K562 (cell line): ENCODE measurements around the gene MAPKAPK3. TPM values are rescaled to one million over a fixed set of nuclear protein-coding genes. Genes with fewer than 3 reads are reported as not detected.

Experiments used
- ATAC-seq: fragments of 200-7000 bp; cut with Tn5 transposase; 3 replicates; pipeline ENCODE4 v1.9.1; 2020; ENCODE audit warnings: moderate library complexity
- BruUV-seq: library from RNA; stranded (reverse); fragments of 400-500 nt; replicated peaks from 2 replicates; lab custom pipeline; 2021; lab: Mats Ljungman, UMichigan
- CTCF ChIA-PET: fragments of 300-600 bp; formaldehyde crosslinking; extraction: SDS; loops from one replicate; lab custom pipeline; 2021; ENCODE audit warnings: low intra/inter-chr PET ratio; lab: Yijun Ruan, JAX
- POLR2A ChIA-PET: fragments of 300-600, 350-650 bp; sonication (Branson Sonifier 250); formaldehyde crosslinking; extraction: SDS; loops from one replicate; lab custom pipeline; 2021; ENCODE audit warnings: antibody characterized with exemption, inconsistent platforms; lab: Yijun Ruan, JAX
- DNase-seq, 4 experiments: peaks; one replicate each; pipeline versions ENCODE4 v3.0.0 to v3.0.0-alpha.2; 2011 to 2018; ENCODE audit warnings: low spot score in 3 of 4, mixed read lengths in 3 of 4; ENCODE audit errors: extremely low read depth in 1 of 4
- FAIRE-seq: peaks from 2 replicates; lab custom pipeline; 2011; peaks lifted over from hg19 to GRCh38; lab: Jason Lieb, UNC
- H2AFZ ChIP-seq: 2 replicates; pipeline ENCODE4 v1.6.0; 2011; ENCODE audit warnings: low read depth, low read length, control low read depth, inconsistent platforms
- H3K27ac ChIP-seq: fragments of 200-600 bp; 3 replicates; pipeline ENCODE4 v1.8.0; 2011; ENCODE audit warnings: low read depth, mild to moderate bottlenecking, control low read depth, inconsistent platforms, low read length, moderate library complexity, mixed read lengths; ENCODE audit errors: extremely low read depth
- H3K27me3 ChIP-seq, 2 experiments: fragments of 300-600 bp in 1 of 2; 2 replicates in 1 of 2; 3 replicates in 1 of 2; pipeline versions ENCODE4 v1.6.0 to v1.8.0; 2011; ENCODE audit warnings: inconsistent platforms in 2 of 2, low read length in 2 of 2, mild to moderate bottlenecking in 1 of 2, mixed read lengths in 1 of 2, moderate library complexity in 1 of 2; ENCODE audit not compliant: control insufficient read depth in 2 of 2, insufficient read depth in 2 of 2
- H3K36me3 ChIP-seq: fragments of 300-600 bp; 3 replicates; pipeline ENCODE4 v1.8.0; 2011; ENCODE audit warnings: mild to moderate bottlenecking, low read length, inconsistent platforms; ENCODE audit not compliant: control insufficient read depth, insufficient read depth
- H3K4me1 ChIP-seq, 2 experiments: fragments of 200-600 bp in 1 of 2; replicated peaks in 1 of 2; 2 replicates in 1 of 2; 3 replicates in 1 of 2; pipeline versions ENCODE4 v1.5.1 to v1.8.0; 2011; ENCODE audit warnings: inconsistent platforms in 2 of 2, low read length in 2 of 2, mild to moderate bottlenecking in 1 of 2, mixed read lengths in 1 of 2, moderate library complexity in 1 of 2; ENCODE audit not compliant: control insufficient read depth in 2 of 2, insufficient read depth in 2 of 2
- H3K4me2 ChIP-seq: 2 replicates; pipeline ENCODE4 v1.6.1; 2011; ENCODE audit warnings: low read length, control low read depth, inconsistent platforms, mixed read lengths; ENCODE audit not compliant: insufficient read depth
- H3K4me3 ChIP-seq: fragments of 200-600 bp; sonication (generic), shearing (Covaris generic); 2 replicates; pipeline ENCODE4 v1.5.1; 2016; ENCODE audit warnings: control low read depth, inconsistent platforms
- H3K79me2 ChIP-seq: fragments of 200-600 bp; 3 replicates; pipeline ENCODE4 v1.8.0; 2011; ENCODE audit warnings: low read length, inconsistent platforms; ENCODE audit not compliant: control insufficient read depth, insufficient read depth
- H3K9ac ChIP-seq, 2 experiments: 2 replicates each; pipeline versions ENCODE4 v1.6.0 to v1.6.1; 2011; ENCODE audit warnings: low read depth in 2 of 2, low read length in 2 of 2, control low read depth in 1 of 2, inconsistent platforms in 1 of 2, mild to moderate bottlenecking in 1 of 2, mixed read lengths in 1 of 2; ENCODE audit not compliant: insufficient read depth in 1 of 2
- H3K9me1 ChIP-seq: one replicate; pipeline ENCODE4 v1.6.0; 2011; ENCODE audit warnings: inconsistent platforms, mild to moderate bottlenecking, low read length, moderate library complexity; ENCODE audit not compliant: control insufficient read depth, insufficient read depth
- H3K9me3 ChIP-seq: replicated peaks from 2 replicates; pipeline ENCODE4 v1.5.1; 2011; ENCODE audit warnings: low read depth, low read length, inconsistent platforms; ENCODE audit not compliant: control insufficient read depth, insufficient read depth
- H4K20me1 ChIP-seq: replicated peaks from 2 replicates; pipeline ENCODE4 v1.6.1; 2011; ENCODE audit warnings: low read length, inconsistent platforms, mixed read lengths; ENCODE audit not compliant: control insufficient read depth, insufficient read depth
- POLR2G ChIP-seq: fragments of 200-400 bp; formaldehyde crosslinking; IDR thresholded peaks from 2 replicates; pipeline ENCODE4 v1.6.1; 2017; ENCODE audit warnings: low read depth, mild to moderate bottlenecking, antibody characterized with exemption, low read length, moderate library complexity
- ZNF197 ChIP-seq: fragments of 200-800 bp; sonication (Bioruptor generic); IDR thresholded peaks from 2 replicates; pipeline ENCODE4 v1.6.1; 2016; ENCODE audit warnings: low read depth, missing genetic modification characterization, missing compliant biosample characterization
- ZNF592 ChIP-seq: fragments of 450-650 bp; IDR thresholded peaks from 2 replicates; pipeline ENCODE4 v1.6.1; 2017; ENCODE audit warnings: antibody characterized with exemption, mild to moderate bottlenecking
- WGBS: fragments of 100-300 bp; shearing (Covaris generic); methylation state at CpG from one replicate; pipeline ENCODE4 v1.1.6; 2016; ENCODE audit warnings: low coverage, mixed read lengths; ENCODE audit not compliant: insufficient coverage; ENCODE audit errors: missing lambda C conversion rate; 5-methylcytosine and 5-hydroxymethylcytosine counted together
- in situ Hi-C: fragments of 300-500 bp; cut with MboI; formaldehyde crosslinking; loops from 4 replicates; pipeline ENCODE4 v1.15.0; 2018; ENCODE audit warnings: inconsistent platforms, mixed read lengths
- intact Hi-C: fragments of 100-400 bp; cut with micrococcal nuclease; formaldehyde crosslinking; loops from 2 replicates; pipeline ENCODE4 v1.14.2; 2022
- polyA plus RNA-seq, 8 experiments: library from polyadenylated mRNA; depleted of rRNA in 4 of 8; stranded (reverse) in 5 of 8; unstranded in 3 of 8; fragments of >200 nt; fragmentation: Nextera tagmentation in 2 of 8; fragmentation: Illumina TruSeq in 1 of 8; extraction: Ambion mirVana in 2 of 8; extraction: Trizol in 1 of 8; gene quantifications; 2 replicates each; pipeline versions ENCODE4 v1.2.1 to v1.2.3, GENCODE V29; 2011 to 2014; ENCODE audit warnings: inconsistent platforms in 1 of 8, missing spikeins in 1 of 8
- total RNA-seq, 7 experiments: library from RNA; depleted of rRNA in 6 of 7; stranded (reverse); fragments of >200 nt in 6 of 7; fragmentation: Illumina TruSeq in 2 of 7; extraction: Trizol in 2 of 7; gene quantifications; 2 replicates each; pipeline versions ENCODE4 v1.2.1 to v1.2.3, GENCODE V29; 2011 to 2021; ENCODE audit warnings: low replicate concordance in 1 of 7

The MAPKAPK3 gene
- total and polyA plus RNA-seq, 9 of the 15 experiments (the other 6 are each of a cell fraction or from before 2014, with no cell fraction given): 8.0 to 56.4 (median 41.2) TPM

DNA sequence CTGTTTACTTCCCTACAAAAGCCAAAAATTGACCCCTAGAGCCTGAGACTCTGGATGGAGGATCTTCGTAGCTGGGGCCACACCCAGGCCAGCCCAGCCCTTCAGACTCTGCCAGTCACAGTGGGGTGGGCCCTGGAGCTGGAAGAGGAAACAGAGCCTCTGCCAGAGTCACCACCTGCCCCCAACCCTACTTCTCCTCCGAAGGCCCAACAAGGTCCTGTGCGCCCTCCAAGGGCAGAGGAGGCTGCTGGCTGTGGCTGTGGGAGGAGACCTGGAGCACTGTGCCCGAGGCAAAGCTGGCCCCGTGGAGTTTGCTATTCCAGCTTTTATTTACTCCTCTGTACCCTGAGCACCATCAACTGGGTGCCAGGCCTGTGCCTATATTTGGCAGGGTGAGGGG lies 24.4 kb upstream of the MAPKAPK3 start:
- BruUV-seq: no TSS peak
- ChIA-PET POLR2A (interaction anchor here (1.0 to 5.3 kb wide), 4 partner anchors 9 to 20 kb away, joined by 3 to 44 read pairs (median 6); no protein-coding TSS in a partner anchor), CTCF (no interaction called here)
- Histone ChIP-seq H3K9me1 (no peaks in the 10 kb centered on the region), H3K79me2 (no peaks in the 10 kb centered on the region), H3K27me3 (no peaks in the 10 kb centered on the region), H3K9me3 (no peaks in the 10 kb centered on the region), H2AFZ (peak overlapping the region; percentile 39), H3K9ac (peak overlapping the region; percentile 38 to 84; a peak in 3 of 4 replicates), H3K4me3 (no peak overlapping the region), H3K4me2 (no peak overlapping the region), H3K27ac (peak overlapping the region; percentile 64; the same call in 2 of the 3 replicates), H3K4me1 (peaks cover 44 to 48% of the 10 kb centered on the region in 2 experiments), H4K20me1 (no peaks in the 10 kb centered on the region), H3K36me3 (no peaks in the 10 kb centered on the region)
- intact Hi-C loops (no loop called here), in situ Hi-C loops (no loop called here)
- TF ChIP-seq ZNF197 (CRISPR knock-in tag): no peak
- peak; percentile 32; the same call in 1 of the 2 replicates for TF ChIP-seq ZNF592
- peak; percentile 21; the same call in 1 of the 2 replicates for TF ChIP-seq POLR2G
- peak in 2 of 4 experiments; percentile 32 to 34 for DNase-seq
- ATAC-seq: no peak
- 53% methylated on average over 5 of the region's 5 CpGs for WGBS
- FAIRE-seq: no peak
